GM19043 (cell line): ENCODE data around the gene NXNL1.
"Not testable (repeated sequence)": the region's sequence is repeated elsewhere in the genome, so short reads cannot be mapped to it uniquely, and the experiment has no call there.

Source experiments
- ATAC-seq: cut with Tn5 transposase; IDR thresholded peaks from one replicate; pipeline ENCODE4 v1.9.1; 2021; ENCODE audit warnings: low read depth; ENCODE audit not compliant: unreplicated experiment

NXNL1 gene, protein sequence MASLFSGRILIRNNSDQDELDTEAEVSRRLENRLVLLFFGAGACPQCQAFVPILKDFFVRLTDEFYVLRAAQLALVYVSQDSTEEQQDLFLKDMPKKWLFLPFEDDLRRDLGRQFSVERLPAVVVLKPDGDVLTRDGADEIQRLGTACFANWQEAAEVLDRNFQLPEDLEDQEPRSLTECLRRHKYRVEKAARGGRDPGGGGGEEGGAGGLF

DNA sequence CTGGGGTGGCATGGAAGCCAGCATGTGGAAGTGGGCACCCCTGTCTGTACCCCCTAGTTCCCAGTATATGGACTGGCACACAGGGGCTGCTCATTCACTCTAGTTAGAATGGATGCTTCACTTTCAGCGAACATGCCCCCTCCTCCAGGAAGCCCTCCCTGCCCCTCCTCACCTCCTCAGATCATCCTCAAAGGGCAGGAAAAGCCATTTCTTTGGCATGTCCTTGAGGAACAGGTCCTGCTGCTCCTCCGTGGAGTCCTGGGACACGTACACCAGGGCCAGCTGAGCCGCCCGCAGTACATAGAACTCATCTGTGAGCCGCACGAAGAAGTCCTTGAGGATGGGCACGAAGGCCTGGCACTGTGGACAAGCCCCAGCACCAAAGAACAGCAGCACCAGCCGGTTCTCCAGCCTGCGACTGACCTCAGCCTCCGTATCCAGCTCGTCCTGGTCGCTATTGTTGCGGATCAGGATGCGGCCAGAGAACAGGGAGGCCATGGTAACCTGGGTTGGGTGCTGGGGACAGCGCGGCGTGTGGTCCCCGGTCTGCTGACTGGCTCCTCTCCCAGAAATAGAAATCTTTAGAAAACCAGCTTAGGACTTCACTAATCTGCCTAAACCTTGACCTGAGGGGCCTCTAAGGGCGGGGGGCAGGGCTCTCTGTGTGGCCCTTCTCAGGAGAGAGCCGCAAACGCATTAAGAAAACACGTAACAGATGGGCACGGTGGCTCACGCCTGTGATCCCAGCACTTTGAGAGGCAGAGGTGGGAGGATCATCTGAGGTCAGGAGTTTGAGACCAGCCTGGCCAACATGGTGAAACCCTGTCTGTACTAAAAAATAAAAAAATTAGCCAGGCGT lies at the start of gene NXNL1:
NXNL1 (minus strand) TSS at position 555 of the 859 bp plus-strand sequence; CDS start at position 498, 57 bp downstream.
- ATAC-seq = no peak

DNA sequence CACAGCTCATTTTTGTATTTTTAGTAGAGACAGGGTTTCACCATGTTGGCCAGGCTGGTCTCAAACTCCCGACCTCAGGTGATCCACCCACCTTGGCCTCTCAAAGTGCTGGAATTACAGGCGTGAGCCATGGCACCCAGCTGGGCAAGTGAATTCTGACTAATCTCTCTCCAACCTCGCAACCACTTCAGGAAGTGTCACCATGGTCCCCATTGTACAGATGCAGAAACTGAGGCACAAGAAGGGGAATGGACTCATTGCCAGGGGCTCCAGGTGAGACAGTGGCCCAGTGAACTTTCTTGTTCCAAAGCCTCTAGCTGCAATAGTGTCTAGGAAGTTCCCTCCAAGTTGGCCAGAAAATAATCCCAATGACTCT lies 47.8 kb upstream of the NXNL1 start:
- not testable (repeated sequence) for ATAC-seq

DNA sequence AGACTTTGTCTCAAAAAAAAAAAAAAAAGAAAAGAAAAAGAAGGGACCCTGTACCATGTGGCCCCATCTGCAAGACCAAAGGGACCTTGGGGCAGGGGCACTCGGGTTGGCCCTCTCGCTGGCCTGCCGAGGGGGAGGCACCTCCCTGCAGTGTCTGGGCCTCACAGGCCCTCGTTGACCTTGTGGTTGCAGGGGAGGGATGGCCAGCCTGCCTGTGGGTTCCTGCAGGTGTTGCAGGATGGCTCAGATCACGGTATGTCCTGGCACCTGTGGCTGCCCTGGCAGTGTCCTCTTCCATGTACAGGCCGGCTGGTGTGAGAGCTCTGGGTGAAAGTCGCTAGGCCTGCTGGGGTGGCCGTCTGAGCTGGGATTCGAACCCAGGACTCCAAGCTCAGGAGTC lies 46.0 kb upstream of the NXNL1 start:
- ATAC-seq = no peak

DNA sequence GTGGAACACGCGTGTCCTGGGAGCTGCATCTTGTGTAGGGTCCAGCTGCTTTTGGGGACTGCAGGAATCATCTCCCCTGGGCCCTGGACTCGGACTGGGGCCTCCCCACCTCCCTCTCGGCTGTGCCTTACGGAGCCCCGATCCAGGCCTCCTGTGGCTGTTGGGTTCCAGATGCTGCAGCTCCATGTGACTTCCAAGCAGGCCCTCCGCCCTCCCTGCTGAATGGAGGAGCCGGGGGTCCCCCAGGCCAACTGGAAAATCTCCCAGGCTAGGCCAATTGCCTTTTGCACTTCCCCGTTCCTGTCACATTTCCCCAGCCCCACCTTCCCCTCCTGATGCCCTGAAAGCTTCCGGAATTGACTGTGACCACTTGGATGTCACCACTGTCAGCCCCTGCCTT lies 44.5 kb upstream of the NXNL1 start:
- ATAC-seq = no peak

DNA sequence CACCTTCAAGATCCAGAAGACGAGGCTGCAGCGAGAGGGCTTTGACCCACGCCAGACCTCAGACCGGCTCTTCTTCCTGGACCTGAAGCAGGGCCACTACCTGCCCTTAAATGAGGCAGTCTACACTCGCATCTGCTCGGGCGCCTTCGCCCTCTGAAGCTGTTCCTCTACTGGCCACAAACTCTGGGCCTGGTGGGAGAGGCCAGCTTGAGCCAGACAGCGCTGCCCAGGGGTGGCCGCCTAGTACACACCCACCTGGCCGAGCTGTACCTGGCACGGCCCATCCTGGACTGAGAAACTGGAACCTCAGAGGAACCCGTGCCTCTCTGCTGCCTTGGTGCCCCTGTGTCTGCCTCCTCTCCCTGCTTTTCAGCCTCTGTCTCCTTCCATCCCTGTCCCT lies 43.7 kb upstream of the NXNL1 start:
- no peak for ATAC-seq

DNA sequence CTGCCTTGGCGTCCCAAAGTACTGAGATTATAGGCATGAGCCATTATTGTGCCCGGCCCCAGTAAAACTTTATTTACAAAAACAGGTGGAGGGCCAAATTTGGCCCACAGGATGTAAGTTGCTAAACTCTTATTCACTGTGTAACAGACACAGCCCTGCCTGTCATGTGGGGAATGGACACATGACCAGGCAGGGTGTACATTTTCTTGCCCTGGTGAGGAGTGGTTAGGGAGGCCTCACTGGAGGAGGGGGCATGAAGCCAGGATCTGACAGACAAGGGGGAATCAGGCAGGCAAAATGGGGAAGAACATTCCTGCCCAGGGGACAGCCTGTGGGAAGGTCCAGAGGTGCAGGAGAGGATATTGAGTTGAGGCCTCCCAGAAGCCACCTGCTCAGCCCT lies 43.3 kb upstream of the NXNL1 start:
- ATAC-seq = no peak

DNA sequence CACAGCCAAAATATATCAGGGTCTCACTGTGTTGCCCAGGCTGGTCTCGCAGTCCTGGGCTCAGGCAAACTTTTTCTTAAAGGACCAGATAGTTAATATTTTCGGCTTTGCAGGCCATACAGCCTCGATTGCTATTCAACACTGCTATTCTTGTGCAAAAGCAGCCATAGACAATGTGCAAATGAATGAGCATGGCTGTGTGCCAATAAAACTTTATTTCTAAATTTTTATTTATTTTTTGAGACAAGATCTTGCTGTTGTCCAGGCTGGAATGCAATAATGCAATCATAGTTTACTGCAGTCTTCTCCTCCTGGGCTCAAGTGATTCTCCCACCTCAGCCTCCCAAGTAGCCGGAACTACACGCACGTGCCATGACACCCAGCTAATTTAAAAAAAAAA lies 42.5 kb upstream of the NXNL1 start:
- no peak for ATAC-seq

DNA sequence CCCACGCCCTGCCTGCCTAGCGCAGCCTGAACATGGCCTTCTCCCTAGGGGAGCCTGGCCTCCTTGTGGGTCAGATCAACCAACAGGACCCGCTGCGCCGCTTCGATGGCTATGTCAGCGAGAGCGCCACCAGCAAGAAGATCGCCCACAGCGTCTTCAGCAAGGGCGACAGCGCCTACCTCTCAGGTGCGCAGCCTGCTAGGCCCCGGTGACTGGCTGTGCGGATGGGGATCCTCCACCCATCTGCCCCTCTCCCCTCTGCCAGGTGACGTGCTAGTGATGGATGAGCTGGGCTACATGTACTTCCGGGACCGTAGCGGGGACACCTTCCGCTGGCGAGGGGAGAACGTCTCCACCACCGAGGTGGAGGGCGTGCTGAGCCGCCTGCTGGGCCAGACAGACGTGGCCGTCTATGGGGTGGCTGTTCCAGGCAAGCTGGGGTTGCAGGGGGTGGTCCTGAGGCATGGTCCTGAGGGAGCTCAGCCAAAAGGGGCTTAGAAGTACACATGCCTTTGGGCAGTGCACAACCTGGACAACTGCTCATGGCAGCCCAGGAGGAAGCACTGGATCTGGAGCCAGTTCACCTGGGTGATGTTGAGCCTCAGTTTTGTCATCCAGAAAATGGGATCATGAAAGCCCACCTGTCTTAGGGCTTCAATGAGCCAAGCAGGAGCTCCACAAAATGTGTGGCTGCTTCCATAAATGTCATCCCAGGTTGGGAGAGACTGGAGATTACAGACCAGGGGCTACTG lies 39.9 kb upstream of the NXNL1 start:
- ATAC-seq = no peak

DNA sequence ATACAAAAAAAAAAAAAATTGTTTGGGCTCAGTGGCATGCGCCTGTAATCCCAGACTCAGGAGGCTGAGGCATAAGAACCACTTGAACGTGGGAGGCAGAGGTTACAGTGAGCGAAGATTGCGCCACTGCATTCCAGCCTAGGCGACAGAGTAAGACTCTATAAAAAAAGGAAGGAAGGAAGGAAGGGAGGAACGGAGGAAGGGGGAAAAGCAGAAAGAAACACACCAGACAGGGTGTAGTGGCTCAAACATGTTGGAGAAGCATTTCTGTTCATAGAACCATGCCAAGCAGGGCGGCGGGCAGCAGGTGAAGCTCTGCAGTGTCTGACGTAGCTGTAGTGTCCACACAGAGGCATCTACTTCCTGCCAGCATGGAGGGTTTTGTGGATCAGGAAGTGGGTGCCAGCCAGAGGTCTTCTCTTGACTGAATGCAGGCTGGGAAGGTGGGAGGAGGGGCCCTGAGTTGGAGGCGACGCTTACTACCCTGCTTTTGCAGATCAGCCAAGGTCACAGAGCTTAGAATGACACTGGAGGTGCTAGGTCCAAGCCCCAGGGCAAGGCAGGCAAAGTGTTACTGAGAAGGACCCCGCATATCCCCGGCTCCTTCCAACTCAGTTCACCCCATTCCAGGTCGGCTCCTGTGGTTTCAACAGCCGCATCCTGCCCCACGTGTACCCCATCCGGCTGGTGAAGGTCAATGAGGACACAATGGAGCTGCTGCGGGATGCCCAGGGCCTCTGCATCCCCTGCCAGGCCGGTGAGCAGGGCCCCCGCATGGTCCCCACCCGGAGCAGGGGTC lies 39.1 kb upstream of the NXNL1 start:
- ATAC-seq = no peak

DNA sequence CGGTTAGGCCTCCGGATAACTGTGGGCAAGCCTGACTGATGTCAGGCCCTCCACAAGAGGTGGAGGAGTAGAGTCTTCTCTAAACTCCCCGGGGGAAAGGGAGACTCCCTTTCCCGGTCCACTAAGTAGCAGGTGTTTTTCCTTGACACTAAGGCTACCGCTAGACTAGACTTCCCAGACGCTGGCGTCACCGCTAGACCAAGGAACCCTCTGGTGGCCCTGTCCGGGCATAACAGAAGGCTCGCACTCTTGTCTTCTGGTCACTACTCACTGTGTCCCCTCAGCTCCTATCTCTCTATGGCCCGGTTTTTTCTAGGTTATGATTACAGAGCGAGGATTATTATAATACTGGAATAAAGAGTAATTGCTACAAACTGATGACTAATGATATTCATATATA lies 38.3 kb upstream of the NXNL1 start:
- ATAC-seq = not testable (repeated sequence)

DNA sequence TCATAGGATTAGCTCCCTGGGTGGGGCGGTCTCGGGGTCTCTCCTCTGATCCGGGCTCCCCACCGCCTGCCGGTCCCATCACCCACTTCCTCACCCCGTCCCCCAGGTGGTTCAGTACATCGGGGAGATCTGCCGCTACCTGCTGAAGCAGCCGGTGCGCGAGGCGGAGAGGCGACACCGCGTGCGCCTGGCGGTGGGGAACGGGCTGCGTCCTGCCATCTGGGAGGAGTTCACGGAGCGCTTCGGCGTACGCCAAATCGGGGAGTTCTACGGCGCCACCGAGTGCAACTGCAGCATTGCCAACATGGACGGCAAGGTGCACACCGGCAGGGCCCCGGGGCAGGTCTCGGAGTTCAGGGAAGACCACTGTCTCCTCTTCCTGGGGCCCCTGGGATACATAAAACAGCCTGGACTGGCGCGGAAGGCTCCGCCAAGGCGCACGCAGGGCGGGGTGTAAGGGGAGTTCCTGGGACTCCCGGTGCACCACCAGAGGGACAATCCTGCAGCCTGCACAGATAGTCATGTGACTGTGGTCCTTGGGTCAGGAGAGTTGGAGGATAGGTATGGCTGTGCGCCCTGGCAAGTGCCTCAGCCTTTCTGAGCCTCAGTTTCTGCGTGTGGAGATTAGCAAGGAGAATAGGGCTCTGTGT lies 36.5 kb upstream of the NXNL1 start:
- no peak for ATAC-seq

DNA sequence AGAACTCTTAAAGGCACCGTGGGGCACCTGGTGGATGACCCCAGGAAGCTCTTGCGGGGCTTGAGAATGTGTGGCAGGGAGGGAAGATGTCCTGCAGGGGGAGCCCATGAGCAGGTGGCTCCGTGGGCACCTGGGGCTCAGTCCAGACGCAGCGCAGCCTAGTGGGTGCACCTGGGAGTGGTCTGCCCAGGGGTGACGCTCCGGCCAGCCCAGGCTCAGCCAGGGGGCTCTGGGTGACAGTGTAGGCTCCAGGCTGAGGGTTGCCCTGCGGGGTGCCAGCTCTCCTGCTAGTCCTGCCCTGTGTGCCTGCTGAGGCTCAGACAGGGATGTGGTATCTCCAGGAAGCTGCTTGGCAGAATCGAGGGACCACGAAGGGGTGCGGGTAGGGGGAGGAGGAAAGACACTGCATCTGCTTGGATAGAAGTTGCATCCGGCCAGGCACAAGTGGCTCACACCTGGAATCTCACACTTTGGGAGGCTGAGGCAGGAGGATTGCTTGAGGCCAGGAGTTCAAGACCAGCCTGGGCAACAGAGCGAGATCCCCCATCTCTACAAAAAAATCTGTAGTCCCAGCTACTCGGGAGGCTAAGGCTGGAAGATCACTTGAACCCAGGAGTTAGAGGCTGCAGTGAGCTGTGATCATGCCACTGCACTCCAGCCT lies 35.7 kb upstream of the NXNL1 start:
- ATAC-seq = no peak

DNA sequence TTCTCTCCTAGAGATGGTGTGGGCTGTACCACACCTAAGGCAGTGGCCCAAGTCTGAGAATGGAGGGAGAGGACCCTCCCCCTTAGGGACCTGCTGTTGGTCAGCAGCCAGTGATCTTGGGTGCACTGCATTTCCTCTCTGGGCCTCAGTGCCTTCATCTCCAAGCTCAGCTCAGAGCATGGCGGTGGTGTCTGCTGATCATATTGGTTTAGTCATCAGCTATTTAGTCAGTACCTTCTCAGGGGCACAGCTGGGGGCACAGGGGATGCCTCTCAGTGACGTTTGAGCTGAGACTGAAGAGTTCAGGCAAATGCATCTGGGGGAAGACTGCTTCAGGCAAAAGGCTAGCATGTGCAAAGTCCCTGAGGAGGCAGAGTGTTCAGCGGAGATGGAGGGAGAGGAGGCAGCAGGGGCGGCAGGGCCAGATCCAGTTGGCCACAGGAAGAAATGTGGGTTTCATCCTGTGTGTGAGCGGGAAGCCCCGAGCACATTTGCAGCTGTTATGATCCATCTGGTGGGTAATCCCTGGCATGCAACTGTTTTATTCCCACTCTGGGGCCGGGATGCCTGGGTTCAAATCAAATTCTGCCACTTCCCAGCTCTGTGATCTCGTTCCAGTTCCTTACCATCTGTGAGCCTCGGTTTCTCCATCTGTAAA lies 35.0 kb upstream of the NXNL1 start:
- no peak for ATAC-seq

DNA sequence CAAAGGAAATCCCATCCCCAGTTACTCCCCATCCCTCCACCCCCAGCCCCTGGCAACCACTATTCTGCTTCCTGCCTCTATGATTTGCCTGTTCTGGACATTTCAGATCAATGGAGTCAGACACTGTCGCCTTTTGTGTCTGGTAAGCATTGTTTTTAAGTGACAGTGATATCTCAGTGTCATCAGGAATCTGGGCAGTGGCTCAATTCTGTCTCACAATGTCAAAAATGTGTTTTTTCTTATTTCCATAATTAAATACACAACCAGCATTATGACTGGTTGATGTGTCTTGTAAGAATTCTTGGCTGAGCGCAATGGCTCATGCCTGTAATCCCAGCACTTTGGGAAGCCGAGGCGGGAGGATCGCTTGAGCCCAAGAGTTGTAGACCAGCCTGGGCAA lies 30.6 kb upstream of the NXNL1 start:
- no peak for ATAC-seq

DNA sequence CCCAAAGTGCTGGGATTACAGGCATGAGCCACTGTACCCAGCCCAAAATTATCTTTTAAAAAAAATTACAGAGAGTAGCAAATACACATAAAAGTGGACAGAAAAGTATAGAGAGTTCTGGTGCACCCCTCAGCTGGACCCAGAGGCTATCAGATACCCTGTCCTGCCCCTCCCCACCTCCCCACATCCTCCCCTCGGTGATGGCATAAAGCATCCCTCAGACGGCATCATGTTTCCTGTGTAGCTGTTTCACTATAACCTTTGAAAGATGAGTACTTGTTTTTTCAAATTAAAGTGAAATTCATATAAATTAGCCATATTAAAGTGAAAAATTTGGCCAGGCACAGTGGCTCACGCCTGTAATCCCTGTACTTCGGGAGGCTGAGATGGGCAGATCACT lies 29.7 kb upstream of the NXNL1 start:
- no peak for ATAC-seq

DNA sequence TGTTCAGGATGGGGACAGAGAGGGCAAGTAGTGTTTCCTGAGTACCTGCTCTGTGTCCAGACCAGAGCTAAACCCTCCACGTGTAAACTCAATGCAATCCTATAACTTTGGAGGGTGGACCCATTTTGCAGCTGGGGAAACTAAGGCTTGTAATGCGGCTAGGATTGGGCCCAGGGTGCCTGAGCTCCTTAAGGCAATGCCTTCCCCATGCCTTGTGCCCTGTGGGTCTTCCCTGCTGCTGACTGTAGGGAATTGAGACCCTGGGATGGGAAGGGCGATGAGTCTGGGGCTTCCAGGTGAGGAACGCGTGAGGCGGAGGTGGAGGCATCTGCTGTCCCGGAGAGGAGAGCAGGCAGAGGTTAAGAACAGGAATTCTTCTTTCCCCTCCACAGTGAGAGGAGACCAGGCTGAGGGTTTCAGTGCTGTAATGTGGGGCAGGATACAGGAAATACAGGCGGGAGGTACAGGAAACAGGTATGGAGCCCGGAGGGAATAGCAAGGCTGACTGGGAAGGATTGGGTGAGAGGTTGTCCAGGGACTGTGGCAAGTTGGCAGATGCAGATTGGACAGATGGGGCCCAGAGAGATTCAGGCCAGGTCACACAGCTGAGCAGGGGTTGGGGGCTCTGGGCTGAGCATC lies 28.8 kb upstream of the NXNL1 start:
- no peak for ATAC-seq

DNA sequence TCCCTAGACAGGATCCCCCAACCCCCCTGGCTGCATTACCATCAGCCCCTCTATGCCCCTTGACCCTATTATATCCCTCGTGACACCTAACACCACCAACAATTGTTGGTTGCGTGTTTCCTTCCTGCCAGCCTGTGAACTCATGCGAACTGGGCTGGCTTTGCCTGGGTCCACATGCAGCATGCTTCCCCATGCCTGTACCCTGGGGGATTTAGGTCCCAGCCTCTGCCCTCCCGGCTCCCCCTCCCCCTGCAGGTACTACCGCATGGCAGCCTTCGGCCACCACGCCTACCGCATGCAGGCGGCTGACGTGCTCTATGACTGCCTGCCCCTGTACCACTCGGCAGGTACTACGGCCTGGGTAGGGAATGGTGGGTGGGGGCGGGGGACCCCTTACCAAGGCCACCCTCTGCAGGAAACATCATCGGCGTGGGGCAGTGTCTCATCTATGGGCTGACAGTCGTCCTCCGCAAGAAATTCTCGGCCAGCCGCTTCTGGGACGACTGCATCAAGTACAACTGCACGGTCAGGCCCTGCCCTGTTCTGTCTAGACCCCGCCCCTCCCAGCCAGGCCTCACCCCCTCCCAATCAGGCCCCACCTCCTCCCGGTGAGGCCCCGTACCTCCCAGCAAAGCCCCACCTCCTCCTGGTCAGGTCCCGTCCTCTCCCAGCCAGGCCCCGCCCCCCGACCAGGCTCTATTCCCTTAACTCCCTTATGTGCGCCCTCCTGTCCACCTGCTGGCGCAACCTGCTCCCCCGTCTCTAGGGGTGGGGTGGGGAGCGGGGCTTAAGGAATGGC lies 28.1 kb upstream of the NXNL1 start:
- ATAC-seq = no peak
